Activated T-cell treated with anti-CD3 and anti-CD28 coated beads, Interleukin-2, amount 50 U/mL, for 4 hours (primary cell): ENCODE results near the gene CDK18. TPM values are rescaled to one million over a fixed set of nuclear protein-coding genes. Genes with fewer than 3 reads are reported as not detected.

Experiments used
- ATAC-seq, 2 donors: fragments of 200-7000 bp; cut with Tn5 transposase; one replicate each; pipeline ENCODE4 v1.10.0; 2021
- DNase-seq: peaks from one replicate; pipeline ENCODE4 v3.0.0-alpha.2; 2020
- H3K27me3 Mint-ChIP-seq: one replicate; pipeline ENCODE4 v1.8.0; 2021; ENCODE audit warnings: low read depth, mixed read lengths
- H3K36me3 Mint-ChIP-seq: one replicate; pipeline ENCODE4 v1.8.0; 2022; ENCODE audit warnings: mixed read lengths; ENCODE audit not compliant: insufficient read depth
- H3K4me1 Mint-ChIP-seq: one replicate; pipeline ENCODE4 v1.8.0; 2021; ENCODE audit warnings: low read depth, mixed read lengths
- H3K4me3 Mint-ChIP-seq: one replicate; pipeline ENCODE4 v1.8.0; 2021; ENCODE audit warnings: mild to moderate bottlenecking, moderate library complexity, mixed read lengths
- H3K9me3 Mint-ChIP-seq: one replicate; pipeline ENCODE4 v1.8.0; 2021; ENCODE audit warnings: mixed read lengths
- total RNA-seq, 3 donors: library from RNA; stranded (reverse); gene quantifications; one replicate each; pipeline ENCODE4 v1.2.1, GENCODE V29; 2021

Gene CDK18
- total RNA-seq, 3 donors from 2014 or later, result 0.76 to 1.9 (median 0.95) TPM

GRCh38 chr1:205580140-205580922 lies 75.9 kb downstream of the CDK18 start:
- Mint-ChIP-seq H3K27me3 (peaks cover 15% of the 10 kb centered on the region), H3K9me3 (no peaks in the 10 kb centered on the region), H3K4me3 (no peak overlapping the region), H3K36me3 (no peaks in the 10 kb centered on the region), H3K4me1 (peaks cover 3% of the 10 kb centered on the region)
- DNase-seq (no peak), ATAC-seq (no peak)

- H3K9me3 Mint-ChIP-seq, result no peaks in the 10 kb centered on the region
- H3K4me1 Mint-ChIP-seq, result peaks cover 3% of the 10 kb centered on the region
- no peaks in the 10 kb centered on the region for H3K36me3 Mint-ChIP-seq
- H3K4me3 Mint-ChIP-seq, result no peak overlapping the region
- H3K27me3 Mint-ChIP-seq, result peaks cover 15% of the 10 kb centered on the region
- DNase-seq (no peak), ATAC-seq (no peak)
Measured at GRCh38 chr1:205580923-205581180, 76.4 kb downstream of the CDK18 start.

GRCh38 chr1:205581321-205581980 lies 77.0 kb downstream of the CDK18 start:
- Mint-ChIP-seq H3K36me3 (no peaks in the 10 kb centered on the region), H3K4me3 (no peak overlapping the region), H3K9me3 (no peaks in the 10 kb centered on the region), H3K27me3 (peaks cover 15% of the 10 kb centered on the region), H3K4me1 (peaks cover 3% of the 10 kb centered on the region)
- no peak for ATAC-seq
- no peak for DNase-seq

GRCh38 chr1:205582046-205582445 lies 77.6 kb downstream of the CDK18 start:
- Mint-ChIP-seq H3K27me3 (peaks cover 10% of the 10 kb centered on the region), H3K4me1 (peaks cover 3% of the 10 kb centered on the region), H3K36me3 (no peaks in the 10 kb centered on the region), H3K4me3 (no peak overlapping the region), H3K9me3 (no peaks in the 10 kb centered on the region)
- DNase-seq, result no peak
- ATAC-seq, result no peak

Other genes starting within 250 kb of the CDK18 start
- gene NUAK2, start 182.9 kb upstream of the CDK18 start, total RNA-seq, result 1 to 10 TPM; 1.4 to 1.7 (median 1.5) TPM
- under 1 TPM in 1 of 3 donors, not detected in 2; 0.05 TPM for gene KLHDC8A, start 147.7 kb upstream of the CDK18 start, total RNA-seq
- under 1 TPM in 1 of 3 donors, not detected in 2; 0.74 TPM for gene LEMD1, start 82.6 kb upstream of the CDK18 start, total RNA-seq
- gene BLACAT1, start 48.6 kb upstream of the CDK18 start, total RNA-seq, result under 1 TPM in 2 of 3 donors, not detected in 1; 0.11 to 0.13 TPM
- 100 to 1,000 TPM in 2 of 3 donors, 10 to 100 TPM in 1; 90.7 to 103 (median 101) TPM for gene ELK4, start 127.3 kb downstream of the CDK18 start, total RNA-seq
- gene SLC45A3, start 175.8 kb downstream of the CDK18 start, total RNA-seq, result 1 to 10 TPM in 2 of 3 donors, under 1 TPM in 1; 0.34 to 1.4 (median 1.1) TPM
- gene NUCKS1, start 245.5 kb downstream of the CDK18 start, total RNA-seq, result 100 to 1,000 TPM in 1 of 3 donors, 10 to 100 TPM in 2; 84.5 to 107 (median 93.4) TPM